Caki2 (cell line): Measurements from ENCODE around the gene SPAG7. TPM values are rescaled to one million over a fixed set of nuclear protein-coding genes. Genes with fewer than 3 reads are reported as not detected.

ENCODE experiments used
- DNase-seq: peaks from one replicate; pipeline ENCODE4 v3.0.0-alpha.2; 2015; ENCODE audit warnings: low read depth
- in situ Hi-C: cut with HindIII; loops from 2 replicates; pipeline ENCODE4 v1.10.0; 2016; ENCODE audit warnings: low sequenced_read_pairs, low pct_unique_long_range_greater_than_20kb, mixed read lengths
- total RNA-seq: library from RNA; depleted of rRNA; stranded (reverse); fragments of >200 nt; shearing (Covaris generic); gene quantifications from 2 replicates; pipeline ENCODE4 v1.2.3, GENCODE V29; 2014; ENCODE audit warnings: low replicate concordance

SPAG7 gene
- total RNA-seq, 1 experiment from 2014 or later: 23.1 TPM

DNA sequence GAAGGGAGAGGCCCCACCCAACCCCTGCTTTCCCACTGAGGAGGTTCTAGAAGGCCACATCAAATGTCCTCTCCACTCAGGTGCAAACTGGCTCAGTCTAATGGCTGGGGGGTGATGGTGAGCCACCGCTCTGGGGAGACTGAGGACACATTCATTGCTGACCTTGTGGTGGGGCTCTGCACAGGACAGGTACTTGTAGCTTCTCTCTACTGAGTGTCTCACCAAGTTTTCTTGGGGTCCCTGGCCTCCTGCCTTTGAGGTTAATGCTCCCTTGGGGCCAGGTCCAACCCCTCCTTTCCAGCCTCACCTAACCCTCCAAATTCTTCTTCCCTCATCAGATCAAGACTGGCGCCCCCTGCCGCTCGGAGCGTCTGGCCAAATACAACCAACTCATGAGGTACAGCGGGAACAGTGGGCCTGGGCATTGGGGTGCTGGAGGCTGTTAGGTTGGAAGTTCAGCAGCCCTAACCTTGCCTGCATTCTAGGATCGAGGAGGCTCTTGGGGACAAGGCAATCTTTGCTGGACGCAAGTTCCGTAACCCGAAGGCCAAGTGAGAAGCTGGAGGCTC is 11.0 kb downstream of the SPAG7 start:
- no peak for DNase-seq
- in situ Hi-C loops: no loop called here

DNA sequence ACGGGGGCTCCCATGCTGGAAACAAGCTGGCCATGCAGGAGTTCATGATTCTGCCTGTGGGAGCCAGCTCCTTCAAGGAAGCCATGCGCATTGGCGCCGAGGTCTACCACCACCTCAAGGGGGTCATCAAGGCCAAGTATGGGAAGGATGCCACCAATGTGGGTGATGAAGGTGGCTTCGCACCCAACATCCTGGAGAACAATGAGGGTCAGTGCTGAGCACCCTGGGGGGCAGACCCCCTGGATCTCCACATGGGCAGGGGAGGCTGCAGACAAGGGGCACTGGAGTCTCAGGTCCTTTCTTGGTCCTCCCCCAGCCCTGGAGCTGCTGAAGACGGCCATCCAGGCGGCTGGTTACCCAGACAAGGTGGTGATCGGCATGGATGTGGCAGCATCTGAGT is 12.5 kb downstream of the SPAG7 start:
- in situ Hi-C loops: no loop called here
- DNase-seq: no peak

DNA sequence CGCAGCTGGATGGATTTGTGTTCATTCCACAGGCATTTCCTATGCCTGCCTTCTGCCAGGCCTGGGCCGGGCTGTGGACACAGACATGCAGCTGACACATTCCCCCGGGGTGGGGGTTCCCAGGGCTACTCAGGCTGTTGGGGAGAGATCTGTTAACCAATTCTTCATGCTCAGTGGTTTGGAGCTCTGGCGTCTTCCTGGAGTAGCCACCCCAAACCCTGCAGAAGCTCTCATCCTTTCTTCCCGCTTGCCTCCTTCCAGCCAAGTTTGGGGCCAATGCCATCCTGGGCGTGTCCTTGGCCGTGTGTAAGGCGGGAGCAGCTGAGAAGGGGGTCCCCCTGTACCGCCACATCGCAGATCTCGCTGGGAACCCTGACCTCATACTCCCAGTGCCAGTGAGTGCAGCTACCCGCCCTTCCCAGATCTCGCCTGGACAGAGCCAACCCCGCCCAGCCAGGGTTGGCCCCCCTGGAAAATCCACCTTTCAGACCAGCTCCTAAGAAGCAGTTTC is 14.1 kb downstream of the SPAG7 start:
- in situ Hi-C loops: no loop called here

DNA sequence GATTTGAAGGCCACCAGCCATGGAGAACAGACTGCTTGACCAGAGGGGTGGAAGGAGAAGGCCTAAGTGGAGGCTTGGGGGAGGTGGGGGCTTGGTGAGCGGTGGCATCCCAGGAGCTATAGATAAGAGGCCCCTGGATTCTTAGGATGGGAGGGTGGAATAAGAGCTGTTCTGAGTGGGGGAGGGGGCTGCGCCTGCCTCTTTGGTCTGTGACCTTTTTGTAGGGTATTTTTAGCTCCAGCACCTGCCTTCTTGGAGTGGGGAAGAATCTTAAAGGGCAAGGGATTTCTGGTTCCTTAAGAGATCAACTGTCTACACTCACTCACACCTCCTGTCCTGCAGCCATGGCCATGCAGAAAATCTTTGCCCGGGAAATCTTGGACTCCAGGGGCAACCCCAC is 16.1 kb downstream of the SPAG7 start:
- no peak for DNase-seq
- in situ Hi-C loops: no loop called here

More for the DNA sequence above, 14.1 kb downstream of the SPAG7 start:
- peak; percentile 58 for DNase-seq

- in situ Hi-C loops: no loop called here
- DNase-seq: no peak
Measured at GRCh38 chr17:4950746-4951204, 16.8 kb downstream of the SPAG7 start, which contains the start of gene ENO3. ENO3 (plus strand) TSS chr17:4951119; CDS start chr17:4951830, 711 bp downstream.

- in situ Hi-C loops: no loop called here
- peak; percentile 51 for DNase-seq
Measured at GRCh38 chr17:4950075-4950745, 17.4 kb downstream of the SPAG7 start.

- in situ Hi-C loops: no loop called here
- DNase-seq: peak; percentile 83
Measured at GRCh38 chr17:4949321-4950074, 18.1 kb downstream of the SPAG7 start.

GRCh38 chr17:4948931-4949320 is 18.7 kb downstream of the SPAG7 start:
- in situ Hi-C loops: no loop called here
- DNase-seq: peak; percentile 95

DNA sequence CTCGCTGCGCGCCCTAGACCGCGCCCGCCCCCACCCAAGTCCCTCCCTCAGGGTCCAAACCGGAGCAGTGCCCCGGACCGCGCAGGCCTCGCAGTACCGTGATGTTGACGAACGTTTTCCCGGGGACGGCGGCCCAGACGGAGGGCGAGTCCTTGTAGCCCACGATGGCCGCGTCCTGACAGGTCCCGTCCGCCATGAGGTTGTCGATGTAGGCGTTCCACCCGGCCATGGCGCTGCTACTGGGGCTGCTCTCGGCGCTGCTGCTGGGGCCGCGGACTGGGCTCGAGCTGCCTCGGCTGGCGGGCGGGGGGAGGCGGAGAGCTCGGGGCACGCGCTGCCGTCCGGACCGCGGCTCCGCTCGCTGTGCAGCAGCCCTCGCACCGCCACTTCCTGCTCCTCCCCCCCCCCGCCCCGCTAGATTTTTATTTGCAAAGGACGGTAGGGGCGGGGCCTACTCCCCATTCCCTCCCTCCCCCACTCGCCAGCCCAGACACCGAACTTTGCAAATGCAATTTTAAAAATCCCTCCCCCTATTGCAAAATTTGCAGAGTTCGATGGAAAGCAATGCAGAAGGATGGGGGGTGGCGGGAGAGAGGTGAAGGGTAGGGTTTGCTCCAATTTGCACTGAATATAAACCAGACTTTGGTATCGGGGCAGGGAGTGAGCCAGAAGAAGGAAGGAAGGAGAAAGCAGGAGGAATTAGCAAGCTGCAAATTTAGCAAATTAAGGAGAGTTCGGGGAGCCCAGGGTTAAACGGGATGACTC is 19.3 kb downstream of the SPAG7 start, which contains the start of gene PFN1:
Gene PFN1, minus strand, starts transcription at position 365 of the 765 bp plus-strand sequence. Its CDS starts 136 bp downstream, at position 229.
- peak; percentile 87 for DNase-seq
- in situ Hi-C loops: no loop called here

DNA sequence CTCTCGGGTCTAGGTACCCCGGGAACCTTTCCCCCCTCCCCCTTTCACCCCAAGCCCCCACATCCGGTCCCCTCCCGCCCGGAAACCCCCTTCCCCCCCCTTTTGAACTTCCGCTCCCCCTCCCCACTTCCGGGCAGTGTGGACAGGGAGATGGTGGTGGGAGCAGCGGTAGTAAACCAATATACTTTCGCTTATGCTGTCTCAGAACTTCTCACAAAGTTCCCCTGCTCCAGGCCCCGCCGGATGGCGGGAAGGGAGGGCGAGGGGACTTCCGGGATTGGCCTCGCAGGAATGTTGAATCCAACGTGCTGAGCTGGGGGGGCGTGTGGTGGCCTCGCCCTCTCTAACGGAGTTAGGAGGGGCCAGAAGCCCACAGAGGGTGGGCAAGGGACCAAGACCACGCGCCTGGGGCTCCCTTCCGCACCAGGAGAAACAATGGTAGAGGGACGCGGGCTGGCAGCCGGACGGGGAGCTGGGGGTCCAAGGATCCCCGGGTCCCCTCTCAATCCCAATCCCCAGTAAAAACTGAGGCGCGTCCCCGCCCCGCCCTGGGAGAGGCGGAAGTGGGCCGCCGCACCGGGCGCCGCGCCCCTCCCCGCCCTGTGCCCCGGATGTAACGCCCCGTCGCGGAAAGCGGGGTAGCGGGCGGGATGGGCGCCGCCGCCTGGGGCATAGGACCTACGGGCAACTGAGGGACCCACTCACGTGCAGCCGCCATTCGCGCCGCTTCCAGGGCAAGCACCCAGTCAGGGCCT is 20.0 kb downstream of the SPAG7 start:
- in situ Hi-C loops: no loop called here
- peak; percentile 63 for DNase-seq

DNA sequence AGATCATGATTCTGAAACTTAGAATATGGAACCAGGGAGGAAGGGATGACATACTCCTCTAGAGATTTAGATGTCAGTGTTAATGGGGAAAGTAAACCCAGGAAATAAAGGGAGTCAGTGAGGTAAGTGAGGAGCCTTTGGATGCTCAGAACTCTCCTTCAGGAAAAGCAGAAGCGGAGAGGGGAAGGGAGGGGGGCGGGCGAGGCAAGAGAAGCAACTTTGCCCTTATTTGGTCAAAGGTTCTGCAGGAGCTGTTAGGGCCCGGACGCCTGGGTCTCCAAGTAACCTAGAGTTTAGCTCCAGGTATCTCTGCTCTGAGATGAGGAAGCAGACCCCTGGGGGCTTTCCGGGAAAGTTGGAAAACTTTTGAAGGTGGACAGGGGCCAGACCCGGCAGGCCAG is 20.6 kb downstream of the SPAG7 start:
- DNase-seq: peak; percentile 26
- in situ Hi-C loops: no loop called here

DNA sequence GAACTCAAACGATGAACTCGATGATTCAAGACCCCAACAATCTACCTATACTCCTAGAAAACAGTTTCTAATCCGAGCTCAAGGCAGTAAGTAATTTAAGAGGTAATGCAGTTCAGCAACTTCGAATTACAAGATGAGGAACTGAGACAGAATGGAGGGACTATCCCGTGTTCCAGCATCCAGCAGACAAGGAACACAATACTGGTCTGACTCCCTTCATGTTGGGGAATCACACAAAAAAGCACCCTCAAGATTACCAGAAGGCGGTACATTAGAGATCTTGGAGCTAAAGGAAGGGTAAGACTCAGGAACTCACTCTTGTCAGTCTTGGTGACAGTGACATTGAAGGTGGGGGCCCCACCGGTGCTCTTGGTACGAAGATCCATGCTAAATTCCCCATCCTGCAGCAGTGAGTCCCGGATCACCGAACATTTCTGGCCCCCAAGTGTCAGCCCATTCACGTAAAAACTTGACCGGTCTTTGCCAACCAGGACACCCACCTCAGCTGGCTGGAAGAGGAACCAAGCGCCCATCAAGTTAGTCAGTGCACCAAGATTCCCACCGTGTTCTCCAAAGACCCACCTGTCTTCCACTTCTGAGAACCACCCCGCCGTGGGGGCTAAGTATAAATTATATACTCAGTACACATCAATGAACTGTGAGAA is 21.2 kb downstream of the SPAG7 start:
- in situ Hi-C loops: no loop called here
- no peak for DNase-seq

DNA sequence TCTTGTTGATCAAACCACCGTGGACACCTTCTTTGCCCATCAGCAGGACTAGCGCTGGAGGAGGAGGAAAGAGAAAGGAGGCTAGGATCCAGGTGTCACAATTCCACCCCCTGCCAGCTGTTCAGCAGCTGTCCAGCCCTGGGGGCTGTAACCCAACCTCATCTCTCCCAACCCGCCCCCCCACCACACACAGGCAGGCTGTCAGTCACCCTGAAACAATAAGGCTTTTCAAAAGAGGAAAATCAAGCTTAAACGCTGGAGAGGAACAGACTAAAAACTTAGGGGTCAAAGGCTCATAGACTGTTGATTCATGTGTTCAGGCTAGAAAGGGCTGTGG is 21.7 kb downstream of the SPAG7 start:
- in situ Hi-C loops: no loop called here
- DNase-seq: no peak

- DNase-seq: peak; percentile 71
Measured at GRCh38 chr17:4945176-4945943, 22.3 kb downstream of the SPAG7 start.

GRCh38 chr17:4944554-4945175 is 23.0 kb downstream of the SPAG7 start:
- DNase-seq: no peak
- in situ Hi-C loops: no loop called here

More at GRCh38 chr17:4945176-4945943, 22.3 kb downstream of the SPAG7 start:
- in situ Hi-C loops: no loop called here

GRCh38 chr17:4944163-4944553 is 23.5 kb downstream of the SPAG7 start:
- in situ Hi-C loops: no loop called here
- DNase-seq: no peak
